CD4-positive, alpha-beta T cell treated with Interleukin-1 beta for 1 hour (primary cell): ENCODE results near the gene SSTR1.
"Not testable (repeated sequence)": the region's sequence is repeated elsewhere in the genome, so short reads cannot be mapped to it uniquely, and the experiment has no call there.

Experiments
- DNase-seq, 2 donors: peaks; one replicate each; pipeline ENCODE4 v3.0.0-alpha.2; 2020 to 2022

SSTR1 gene, protein sequence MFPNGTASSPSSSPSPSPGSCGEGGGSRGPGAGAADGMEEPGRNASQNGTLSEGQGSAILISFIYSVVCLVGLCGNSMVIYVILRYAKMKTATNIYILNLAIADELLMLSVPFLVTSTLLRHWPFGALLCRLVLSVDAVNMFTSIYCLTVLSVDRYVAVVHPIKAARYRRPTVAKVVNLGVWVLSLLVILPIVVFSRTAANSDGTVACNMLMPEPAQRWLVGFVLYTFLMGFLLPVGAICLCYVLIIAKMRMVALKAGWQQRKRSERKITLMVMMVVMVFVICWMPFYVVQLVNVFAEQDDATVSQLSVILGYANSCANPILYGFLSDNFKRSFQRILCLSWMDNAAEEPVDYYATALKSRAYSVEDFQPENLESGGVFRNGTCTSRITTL

GRCh38 chr14:38207736-38208617 lies at the start of gene SSTR1:
TSS of gene SSTR1 (plus strand) at chr14:38207904. CDS start at chr14:38209390, 1,486 bp downstream.
- no peak for DNase-seq

DNA sequence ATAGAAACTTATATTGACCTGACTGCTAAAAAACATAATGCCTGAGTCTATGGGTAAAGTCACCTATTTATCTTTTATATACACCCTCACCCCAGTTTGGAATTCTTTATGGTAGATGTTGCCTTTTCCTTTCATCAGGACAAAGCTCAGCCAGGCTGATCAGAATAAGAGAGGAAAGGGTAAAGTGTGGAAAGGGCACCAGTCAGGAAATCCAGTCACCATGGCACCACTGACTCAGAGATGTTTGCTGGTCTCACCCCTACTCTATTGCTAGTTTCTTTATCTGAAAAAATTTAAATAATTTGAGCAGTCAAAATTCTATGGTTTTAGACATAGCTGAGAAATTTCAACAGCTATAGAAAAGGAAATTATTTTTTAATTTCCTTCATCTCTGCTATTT lies 49.2 kb upstream of the SSTR1 start:
- no peak for DNase-seq

DNA sequence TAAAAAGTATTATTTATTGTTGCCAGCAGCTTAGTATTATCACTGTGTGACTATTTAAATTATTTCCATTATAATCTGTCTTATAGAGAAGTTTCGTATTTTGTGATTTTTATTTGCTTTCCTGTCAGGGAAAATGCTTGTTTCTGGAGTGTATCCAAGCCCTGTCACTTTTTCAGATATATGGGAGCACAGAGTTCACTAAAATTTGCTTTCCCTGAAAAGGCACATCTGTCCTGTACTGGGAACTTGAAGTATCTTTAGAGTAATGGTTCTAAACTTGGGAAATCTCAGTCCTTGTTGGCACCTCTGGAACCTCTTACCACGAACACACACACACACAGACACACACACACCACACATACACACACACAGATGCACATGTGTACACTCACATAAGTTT lies 39.3 kb upstream of the SSTR1 start:
- no peak for DNase-seq

DNA sequence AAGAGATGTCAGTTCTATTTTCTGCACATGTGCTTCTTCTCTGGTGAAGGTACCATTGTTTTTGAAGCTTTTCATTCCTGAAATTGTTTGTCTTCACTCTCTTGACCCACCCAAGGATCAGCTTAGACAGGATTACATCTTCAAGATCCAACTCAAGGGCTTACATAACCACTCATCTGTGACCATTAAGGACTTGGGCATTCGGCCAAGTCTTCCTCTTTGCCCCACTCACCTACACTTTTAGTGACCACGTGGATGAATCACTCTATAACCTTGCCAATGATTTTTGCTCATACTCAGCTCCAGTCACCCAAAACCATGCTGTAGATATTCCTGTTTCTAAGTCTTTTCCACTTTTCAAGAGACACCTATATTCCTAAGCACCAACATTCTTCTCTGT lies 36.5 kb upstream of the SSTR1 start:
- no peak for DNase-seq

DNA sequence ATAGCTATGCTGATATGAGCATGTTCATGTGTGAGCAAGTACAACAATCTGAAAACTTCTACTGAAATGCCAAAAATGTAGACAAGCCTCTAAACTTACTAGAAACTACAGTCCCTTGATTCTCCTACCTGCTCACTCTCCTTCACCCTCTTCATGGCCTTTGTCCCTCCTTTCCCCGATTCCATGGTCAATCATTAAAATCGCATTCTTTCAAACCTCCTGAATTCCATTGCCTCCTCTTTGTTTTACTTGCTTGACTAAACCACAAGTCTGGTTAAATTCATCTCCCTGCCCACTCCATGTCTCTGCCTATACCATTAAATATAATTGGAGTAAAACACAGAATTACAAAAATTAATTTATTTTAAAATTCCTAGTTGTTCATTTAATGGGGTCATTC lies 33.0 kb upstream of the SSTR1 start:
- DNase-seq: no peak

GRCh38 chr14:38175658-38176057 lies 32.0 kb upstream of the SSTR1 start:
- DNase-seq: no peak

GRCh38 chr14:38176379-38176778 lies 31.3 kb upstream of the SSTR1 start:
- DNase-seq: no peak

- DNase-seq: no peak
Measured at GRCh38 chr14:38184132-38184531, 23.6 kb upstream of the SSTR1 start.

DNA sequence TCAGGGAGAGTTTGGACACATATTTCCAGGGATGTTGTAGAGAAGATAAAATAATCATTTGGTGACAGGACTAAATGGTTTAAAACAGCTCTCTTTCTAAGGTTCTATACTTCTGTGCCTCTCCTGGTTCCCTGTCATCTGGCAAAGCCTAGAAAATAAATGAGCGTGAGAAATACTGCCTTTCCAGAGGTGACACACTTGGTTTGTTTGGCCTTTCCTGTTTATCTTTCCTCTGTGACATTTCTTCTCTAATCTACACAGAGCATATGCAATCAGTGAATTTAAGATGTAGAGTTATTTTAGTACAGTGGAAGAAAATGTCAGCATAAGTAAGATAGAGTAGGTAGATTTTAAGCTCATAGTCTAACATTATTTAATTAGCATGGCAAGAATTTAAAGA lies 22.0 kb upstream of the SSTR1 start:
- DNase-seq: no peak

DNA sequence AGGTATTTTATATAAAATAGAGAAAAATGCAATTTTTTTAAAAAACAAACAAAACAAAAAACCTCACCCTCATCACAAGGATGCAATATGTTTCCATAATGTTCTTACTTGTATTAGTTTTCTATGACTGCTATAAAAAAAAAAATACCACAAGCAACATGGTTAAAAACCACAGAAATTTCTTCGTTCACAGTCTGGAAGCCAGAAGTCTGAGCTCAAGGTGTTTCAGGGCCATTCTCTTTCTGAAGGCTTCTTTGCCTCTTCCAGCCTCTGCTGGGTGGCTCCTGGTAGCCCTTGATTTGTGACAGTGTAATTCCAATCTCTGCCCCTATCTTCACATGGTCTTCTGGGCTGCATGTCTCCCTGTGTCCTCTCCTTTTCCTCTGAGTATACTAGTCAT lies 21.5 kb upstream of the SSTR1 start:
- DNase-seq: no peak

- no peak for DNase-seq
Measured at GRCh38 chr14:38187528-38187927, 20.2 kb upstream of the SSTR1 start.

GRCh38 chr14:38189930-38190726 lies 17.6 kb upstream of the SSTR1 start:
- no peak for DNase-seq

DNA sequence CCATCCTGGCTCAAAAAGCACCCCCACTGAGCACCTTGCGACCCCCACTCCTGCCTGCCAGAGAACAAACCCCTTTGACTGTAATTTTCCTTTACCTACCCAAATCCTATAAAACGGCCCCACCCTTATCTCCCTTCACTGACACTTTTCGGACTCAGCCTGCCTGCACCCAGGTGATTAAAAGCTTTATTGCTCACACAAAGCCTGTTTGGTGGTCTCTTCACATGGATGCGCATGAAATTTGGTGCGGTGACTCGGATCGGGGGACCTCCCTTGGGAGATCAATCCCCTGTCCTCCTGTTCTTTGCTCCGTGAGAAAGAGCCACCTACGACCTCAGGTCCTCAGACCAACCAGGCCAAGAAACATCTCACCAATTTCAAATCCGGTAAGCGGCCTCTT lies 16.9 kb upstream of the SSTR1 start:
- DNase-seq: not testable (repeated sequence)

- DNase-seq: not testable (repeated sequence)
Measured at GRCh38 chr14:38191491-38191890, 16.2 kb upstream of the SSTR1 start.

DNA sequence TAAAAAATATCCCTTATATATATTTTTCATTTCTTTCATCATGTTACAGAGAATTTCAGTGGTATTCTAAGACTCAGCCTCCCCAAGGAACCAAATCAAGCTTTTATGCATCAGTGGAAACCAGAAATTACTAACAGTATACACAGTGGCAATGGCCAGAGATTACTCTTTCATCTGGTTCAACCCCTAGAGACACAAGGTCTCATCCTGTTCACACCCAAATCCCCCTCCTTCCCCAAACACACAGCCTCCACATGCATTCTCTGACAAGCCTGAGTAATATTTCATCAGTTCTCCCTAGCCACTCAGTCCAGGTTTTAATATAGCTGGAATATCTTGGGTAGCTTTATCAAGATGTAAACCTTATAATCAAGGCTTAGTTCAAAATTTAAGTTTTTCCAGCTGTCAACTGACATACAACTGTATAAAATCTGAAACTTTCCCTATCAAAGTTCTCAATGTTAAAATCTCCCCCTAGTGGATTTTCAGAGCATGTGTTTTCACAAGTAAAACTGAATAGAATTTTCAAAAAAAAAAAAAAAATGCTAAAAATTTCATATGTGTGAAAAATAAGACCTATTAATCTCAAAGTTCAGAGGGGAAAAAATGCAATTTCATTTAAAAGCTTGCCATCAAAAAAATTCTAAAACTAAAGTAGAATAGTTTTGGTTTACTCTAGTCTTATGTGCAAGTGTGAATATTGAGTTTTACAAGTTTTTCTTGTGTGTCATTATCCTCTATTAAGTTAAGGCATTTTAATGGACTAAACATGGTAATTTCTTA lies 10.5 kb upstream of the SSTR1 start:
- DNase-seq: peak in 1 of 2 donors; percentile 25

DNA sequence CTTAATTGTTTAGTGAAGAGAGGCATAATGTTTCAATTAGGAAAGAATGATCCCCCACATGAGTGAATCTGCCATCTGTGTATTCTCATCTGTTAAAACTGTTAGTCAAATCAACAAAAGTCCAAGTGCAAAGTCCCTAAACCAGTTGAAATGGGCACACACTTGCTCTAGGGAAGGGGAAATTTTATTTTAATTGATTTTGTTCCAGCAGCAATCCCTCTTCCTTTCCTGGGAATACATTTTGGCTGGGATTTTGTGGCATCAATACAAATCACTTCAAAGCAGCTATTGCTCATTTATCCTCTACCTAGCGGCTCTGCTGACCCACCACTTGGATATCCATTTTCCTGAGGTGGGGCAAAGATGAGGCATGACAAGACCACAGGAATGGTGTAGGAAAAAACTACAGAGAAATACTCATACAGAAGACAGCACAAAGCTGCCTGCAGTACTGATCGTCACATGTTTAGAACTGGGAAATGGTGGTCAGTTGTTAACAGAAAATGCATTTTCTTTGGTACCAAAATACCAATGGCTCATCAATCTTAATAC lies 9.8 kb upstream of the SSTR1 start:
- no peak for DNase-seq

GRCh38 chr14:38198425-38198824 lies 9.3 kb upstream of the SSTR1 start:
- DNase-seq: no peak

GRCh38 chr14:38199076-38199475 lies 8.6 kb upstream of the SSTR1 start:
- no peak for DNase-seq

GRCh38 chr14:38199739-38200138 lies 8.0 kb upstream of the SSTR1 start:
- DNase-seq: no peak

GRCh38 chr14:38201137-38201828 lies 6.4 kb upstream of the SSTR1 start:
- DNase-seq: no peak

DNA sequence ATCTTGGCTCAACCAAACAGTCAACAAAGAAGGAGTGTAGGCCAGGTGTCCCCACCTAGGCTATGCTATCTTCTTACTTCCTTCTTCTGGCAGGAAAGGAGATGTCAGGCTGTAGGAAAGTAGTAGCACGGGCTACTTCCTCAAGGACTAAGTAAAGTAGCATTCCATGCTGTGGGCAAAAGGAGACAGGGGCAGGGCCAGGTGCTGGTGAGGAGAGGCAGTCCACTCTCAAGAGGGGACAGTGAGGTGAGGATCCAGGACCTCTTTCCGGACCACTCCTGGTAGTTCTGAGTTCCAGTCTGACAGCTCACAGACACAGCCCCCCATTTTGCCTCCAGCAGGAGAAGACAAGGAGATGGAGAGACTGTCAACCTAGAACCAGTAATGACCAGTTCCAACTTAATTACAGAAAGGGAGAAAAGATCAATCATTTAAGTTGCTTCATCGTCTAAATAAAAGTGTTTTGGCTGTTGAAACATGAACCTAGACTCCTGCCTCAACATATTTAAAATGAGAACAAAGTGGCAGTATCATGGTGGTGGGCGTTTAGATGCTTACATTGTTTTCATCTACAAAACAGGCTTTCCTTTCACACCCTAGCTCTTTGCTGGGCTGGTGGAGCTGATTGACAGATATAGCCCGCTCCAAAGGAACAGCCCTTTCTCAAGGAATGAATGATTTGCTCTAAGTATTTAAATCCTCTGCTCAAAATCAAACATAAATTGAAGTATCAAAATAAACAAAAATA lies 5.1 kb upstream of the SSTR1 start:
- DNase-seq: no peak
